Psoas muscle (tissue), 8 donors: ENCODE results near the gene PTPRM. TPM values are rescaled to one million over a fixed set of nuclear protein-coding genes. Genes with fewer than 3 reads are reported as not detected.

Source experiments
- ATAC-seq, 4 donors: fragments of 200-7000 bp; cut with Tn5 transposase; one replicate each; pipeline ENCODE4 v1.9.1; 2020; ENCODE audit warnings: moderate library complexity in 3 of 4, mild to moderate bottlenecking in 2 of 4
- DNase-seq, 2 donors: peaks; one replicate each; pipeline ENCODE4 v3.0.0-alpha.2; 2020
- H3K27ac ChIP-seq: fragments of 200-600 bp; one replicate; pipeline ENCODE4 v1.8.0; 2022
- H3K27me3 ChIP-seq, 3 donors: fragments of 200-600 bp in 1 of 3; one replicate each; pipeline versions ENCODE4 v1.6.1 to v1.8.0; 2013 to 2022; ENCODE audit warnings: low read length in 2 of 3, mild to moderate bottlenecking in 2 of 3, moderate library complexity in 1 of 3; ENCODE audit not compliant: insufficient read depth in 3 of 3
- H3K36me3 ChIP-seq, 2 donors: fragments of 200-600 bp in 1 of 2; one replicate each; pipeline versions ENCODE4 v1.6.1 to v1.8.0; 2013 to 2022; ENCODE audit warnings: low read depth in 1 of 2, mild to moderate bottlenecking in 1 of 2, moderate library complexity in 1 of 2; ENCODE audit not compliant: insufficient read depth in 1 of 2
- H3K4me1 ChIP-seq: fragments of 200-600 bp; one replicate; pipeline ENCODE4 v1.8.0; 2022
- H3K4me3 ChIP-seq: fragments of 200-600 bp; one replicate; pipeline ENCODE4 v1.8.0; 2022; ENCODE audit warnings: mild to moderate bottlenecking
- H3K9me3 ChIP-seq: fragments of 200-600 bp; one replicate; pipeline ENCODE4 v1.8.0; 2022
- WGBS, 3 donors: extraction: QIAGEN DNeasy Blood & Tissue Kit; methylation state at CpG; one replicate each; pipeline versions ENCODE4 v1.1.6 to v1.1.7; 2013; 5-methylcytosine and 5-hydroxymethylcytosine counted together
- intact Hi-C, 2 donors: fragments of 100-400 bp; cut with DNase I; formaldehyde crosslinking; loops; one replicate each; pipeline versions ENCODE4 v1.11.0 to v1.14.2; 2022
- polyA plus RNA-seq, 3 donors: library from polyadenylated mRNA; stranded (reverse); fragments of 200-250 nt; gene quantifications; one replicate each; pipeline ENCODE4 v1.2.3, GENCODE V29; 2013
- total RNA-seq, 4 donors: library from RNA; stranded (reverse); fragmentation: NEBNext Ultra II Directional in 2 of 4; extraction: Animal tissue kit (Norgen Biotek cat#: 25700) in 2 of 4; gene quantifications; one replicate each; pipeline versions ENCODE4 v1.2.1 to v1.2.4, GENCODE V29; 2021 to 2023
- TF ChIP-seq, protein P1 (sequence below): fragments of 200-600 bp; IDR thresholded peaks from one replicate; pipeline ENCODE4 v1.8.0; 2022; ENCODE audit warnings: antibody characterized with exemption
- donor health status: healthy with polysubstance abuse.
- donor health status: DM: no; HTN: no; CAD: no; lungs with moderate emphysema.
- donor health status: Bipolar disorder and iron deficiency.
- donor health status: healthy.
- donor health status: DM: yes; HTN: yes; CAD: no.
- donor health status: DM: no; HTN: no; CAD: no.
- donor health status: DM: no; HTN: no; CAD: no.
- donor health status: DM: yes; HTN: yes; CAD: no.

PTPRM gene
- total and polyA plus RNA-seq, 7 donors = 27.4 to 78.9 (median 39.0) TPM

DNA sequence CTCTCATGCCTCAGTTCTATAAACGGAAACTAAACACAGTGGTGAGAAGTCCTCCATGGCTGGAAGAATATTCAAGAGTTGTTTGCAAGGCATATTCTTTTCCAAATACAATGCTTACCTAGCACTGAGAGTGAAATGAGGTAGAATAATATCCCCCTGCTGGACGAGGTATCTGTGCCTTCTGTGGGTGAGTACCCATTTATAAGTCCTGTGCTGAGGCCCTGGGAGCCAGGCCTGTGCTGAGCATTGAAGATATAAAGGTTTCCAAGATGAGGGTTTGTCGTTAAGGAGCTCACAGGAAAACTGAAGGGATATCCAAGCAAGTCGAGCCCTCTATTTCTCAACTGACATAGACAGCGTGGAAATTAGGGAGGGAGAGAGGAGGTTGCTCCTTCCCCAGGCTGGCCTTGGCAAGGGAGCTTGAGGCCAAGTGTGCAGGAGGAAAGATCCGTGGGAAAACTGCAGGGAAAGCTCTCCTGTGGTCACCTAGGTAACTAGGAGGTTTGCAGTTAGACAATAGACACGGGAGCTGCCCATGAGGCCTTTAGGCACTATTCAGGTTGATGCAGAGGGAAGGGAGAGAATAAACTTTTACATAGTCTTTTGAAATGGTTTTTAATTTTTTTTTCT lies 17.6 kb downstream of the PTPRM start:
- peak in 1 of 4 donors; percentile 35 for ATAC-seq
- Histone ChIP-seq H3K4me3 (no peak overlapping the region), H3K27ac (no peak overlapping the region), H3K27me3 (no peaks in the 10 kb centered on the region), H3K4me1 (peaks cover 39% of the 10 kb centered on the region), H3K9me3 (no peaks in the 10 kb centered on the region), H3K36me3 (no peaks in the 10 kb centered on the region)
- 38 to 42% (median 39%) methylated on average over 7 of the region's 7 CpGs for WGBS, 3 donors
- no peak for DNase-seq
- TF ChIP-seq, protein P1, sequence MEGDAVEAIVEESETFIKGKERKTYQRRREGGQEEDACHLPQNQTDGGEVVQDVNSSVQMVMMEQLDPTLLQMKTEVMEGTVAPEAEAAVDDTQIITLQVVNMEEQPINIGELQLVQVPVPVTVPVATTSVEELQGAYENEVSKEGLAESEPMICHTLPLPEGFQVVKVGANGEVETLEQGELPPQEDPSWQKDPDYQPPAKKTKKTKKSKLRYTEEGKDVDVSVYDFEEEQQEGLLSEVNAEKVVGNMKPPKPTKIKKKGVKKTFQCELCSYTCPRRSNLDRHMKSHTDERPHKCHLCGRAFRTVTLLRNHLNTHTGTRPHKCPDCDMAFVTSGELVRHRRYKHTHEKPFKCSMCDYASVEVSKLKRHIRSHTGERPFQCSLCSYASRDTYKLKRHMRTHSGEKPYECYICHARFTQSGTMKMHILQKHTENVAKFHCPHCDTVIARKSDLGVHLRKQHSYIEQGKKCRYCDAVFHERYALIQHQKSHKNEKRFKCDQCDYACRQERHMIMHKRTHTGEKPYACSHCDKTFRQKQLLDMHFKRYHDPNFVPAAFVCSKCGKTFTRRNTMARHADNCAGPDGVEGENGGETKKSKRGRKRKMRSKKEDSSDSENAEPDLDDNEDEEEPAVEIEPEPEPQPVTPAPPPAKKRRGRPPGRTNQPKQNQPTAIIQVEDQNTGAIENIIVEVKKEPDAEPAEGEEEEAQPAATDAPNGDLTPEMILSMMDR = no peak
- intact Hi-C loops = no loop called here

DNA sequence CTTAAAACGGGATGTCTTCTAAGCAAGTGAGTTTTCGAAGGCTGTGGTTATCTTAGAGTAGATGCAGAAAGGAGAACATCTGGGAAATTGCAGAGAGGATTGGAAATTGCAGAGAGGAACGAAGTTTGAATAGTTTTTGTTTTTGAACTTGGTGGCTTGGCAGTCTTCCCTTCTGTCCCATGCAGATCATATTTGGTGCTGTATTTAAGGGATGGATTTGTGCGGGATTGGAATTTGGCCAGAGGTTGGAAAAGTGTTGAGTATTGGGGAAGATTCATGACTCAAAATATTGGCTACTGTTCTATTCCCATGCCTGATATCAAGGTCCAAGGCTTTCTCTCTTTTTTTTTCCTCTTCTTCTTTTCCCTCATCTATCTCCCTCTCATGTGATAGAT lies 18.2 kb downstream of the PTPRM start:
- intact Hi-C loops = no loop called here
- TF ChIP-seq, protein P1 = no peak
- Histone ChIP-seq H3K27ac (no peak overlapping the region), H3K36me3 (no peaks in the 10 kb centered on the region), H3K9me3 (no peaks in the 10 kb centered on the region), H3K4me3 (no peak overlapping the region), H3K4me1 (peaks cover 39% of the 10 kb centered on the region), H3K27me3 (no peaks in the 10 kb centered on the region)
- WGBS, 3 donors = 39 to 45% (median 43%) methylated on average over 4 of the region's 4 CpGs
- DNase-seq = no peak
- ATAC-seq = no peak

DNA sequence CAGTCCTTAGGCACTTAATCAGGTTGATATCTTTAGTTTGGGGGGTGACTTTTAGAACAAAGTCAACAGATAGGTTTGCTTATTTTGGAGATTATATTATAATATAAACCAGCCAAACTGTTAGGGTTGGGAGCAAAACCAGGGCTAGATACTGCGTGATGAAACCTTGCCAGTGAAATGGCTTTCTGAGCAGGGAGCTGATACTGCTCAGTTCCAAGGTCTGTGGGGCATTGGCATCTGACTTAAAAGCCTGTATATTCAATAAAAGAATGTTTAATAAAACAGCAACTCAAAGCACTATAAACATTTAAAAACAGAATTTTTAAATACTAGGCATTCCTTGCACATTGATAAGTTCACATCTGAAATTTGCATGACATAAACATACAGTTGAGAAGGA lies 19.3 kb downstream of the PTPRM start:
- Histone ChIP-seq H3K4me1 (peaks cover 47% of the 10 kb centered on the region), H3K36me3 (no peaks in the 10 kb centered on the region), H3K27me3 (no peaks in the 10 kb centered on the region), H3K9me3 (no peaks in the 10 kb centered on the region), H3K27ac (no peak overlapping the region), H3K4me3 (no peak overlapping the region)
- intact Hi-C loops = no loop called here
- TF ChIP-seq, protein P1 = no peak
- no peak for ATAC-seq
- 88 to 89% (median 89%) methylated on average over 1 of the region's 1 CpG for WGBS, 3 donors
- DNase-seq = no peak

DNA sequence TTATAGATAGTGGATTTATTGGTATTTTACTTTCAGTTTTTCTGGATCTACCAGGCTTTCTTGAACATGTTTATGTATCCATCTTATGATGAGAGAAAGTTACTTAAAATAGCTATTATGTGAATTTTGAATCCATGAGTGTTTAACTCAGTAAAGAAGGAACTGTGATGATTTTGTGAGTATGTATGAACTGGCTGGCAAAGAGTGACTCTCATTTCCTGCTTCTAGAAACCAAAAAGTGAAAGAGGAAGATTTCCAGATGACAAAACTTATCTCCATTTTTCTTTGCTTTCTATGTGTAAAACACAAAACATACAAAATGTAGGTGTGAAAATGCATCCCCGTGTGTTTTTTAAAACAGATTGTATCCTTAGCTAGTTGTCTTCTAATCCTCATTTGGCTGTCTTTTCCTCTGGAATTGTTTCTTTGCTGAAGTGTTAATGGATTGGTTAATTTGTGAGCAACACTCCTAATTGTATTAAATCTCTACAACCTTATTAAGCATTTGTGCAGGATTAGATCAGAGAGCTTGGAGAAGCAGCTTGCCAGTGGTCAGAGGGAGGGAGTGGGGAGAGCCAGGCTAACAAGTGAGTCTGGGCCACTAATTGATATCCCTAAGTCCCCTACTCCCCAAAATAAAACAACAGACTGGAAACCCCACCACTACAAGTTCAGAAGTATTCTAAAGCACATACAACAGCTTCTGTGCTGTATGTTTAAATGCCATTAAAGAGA lies 23.9 kb downstream of the PTPRM start:
- TF ChIP-seq, protein P1 = no peak
- ATAC-seq (no peak), DNase-seq (no peak)
- H3K36me3 ChIP-seq = no peaks in the 10 kb centered on the region
- intact Hi-C loops = loop anchor here in 1 of 2 donors (5.0 kb wide), 1 partner anchor 161 kb away; no protein-coding TSS in a partner anchor
- no peak overlapping the region for H3K27ac ChIP-seq
- WGBS, 3 donors = 52 to 74% (median 58%) methylated on average over 1 of the region's 1 CpG
- no peak overlapping the region for H3K4me3 ChIP-seq
- no peaks in the 10 kb centered on the region for H3K9me3 ChIP-seq
- no peaks in the 10 kb centered on the region for H3K27me3 ChIP-seq
- H3K4me1 ChIP-seq = peaks cover 56% of the 10 kb centered on the region
